Mucosa of descending colon (tissue), 3 donors: Measurements from ENCODE around the gene SNX30. TPM values are rescaled to one million over a fixed set of nuclear protein-coding genes. Genes with fewer than 3 reads are reported as not detected.

Experiments used
- ATAC-seq: fragments of 200-7000 bp; cut with Tn5 transposase; one replicate; pipeline ENCODE4 v1.9.1; 2020; ENCODE audit warnings: mild to moderate bottlenecking, moderate library complexity
- DNase-seq, 3 donors: peaks; one replicate each; pipeline ENCODE4 v3.0.0-alpha.2; 2020
- H3K36me3 ChIP-seq: fragments of 200-600 bp; one replicate; pipeline ENCODE4 v1.8.0; 2021; ENCODE audit warnings: low read depth, mild to moderate bottlenecking
- H3K4me1 ChIP-seq: fragments of 200-600 bp; one replicate; pipeline ENCODE4 v1.8.0; 2021; ENCODE audit warnings: low read depth, mild to moderate bottlenecking
- H3K4me3 ChIP-seq: fragments of 200-600 bp; one replicate; pipeline ENCODE4 v1.8.0; 2021; ENCODE audit warnings: mild to moderate bottlenecking
- H3K9me3 ChIP-seq: fragments of 200-600 bp; one replicate; pipeline ENCODE4 v1.8.0; 2021; ENCODE audit warnings: mild to moderate bottlenecking
- intact Hi-C, 2 donors: fragments of 100-400 bp; cut with DNase I in 1 of 2; cut with micrococcal nuclease in 1 of 2; formaldehyde crosslinking; loops; one replicate each; pipeline versions ENCODE4 v1.11.0 to v1.11.1; 2022; cut with DNase I, micrococcal nuclease
- total RNA-seq, 3 donors: library from RNA; stranded (reverse); fragmentation: NEBNext Ultra II Directional in 2 of 3; extraction: Animal tissue kit (Norgen Biotek cat#: 25700) in 2 of 3; gene quantifications; one replicate each; pipeline versions ENCODE4 v1.2.1 to v1.2.4, GENCODE V29; 2021 to 2023
- TF ChIP-seq, protein P1 (sequence below): fragments of 200-600 bp; IDR thresholded peaks from one replicate; pipeline ENCODE4 v1.8.0; 2022; ENCODE audit warnings: antibody characterized with exemption, mild to moderate bottlenecking
- donor health status: DM: no; HTN: no; CAD: no; lungs with moderate emphysema.
- donor health status: DM: no; HTN: no; CAD: no.
- donor health status: DM: no; HTN: yes; CAD: no.

SNX30 gene
- total RNA-seq, 3 donors from 2014 or later: 19.0 to 38.6 (median 34.8) TPM

DNA sequence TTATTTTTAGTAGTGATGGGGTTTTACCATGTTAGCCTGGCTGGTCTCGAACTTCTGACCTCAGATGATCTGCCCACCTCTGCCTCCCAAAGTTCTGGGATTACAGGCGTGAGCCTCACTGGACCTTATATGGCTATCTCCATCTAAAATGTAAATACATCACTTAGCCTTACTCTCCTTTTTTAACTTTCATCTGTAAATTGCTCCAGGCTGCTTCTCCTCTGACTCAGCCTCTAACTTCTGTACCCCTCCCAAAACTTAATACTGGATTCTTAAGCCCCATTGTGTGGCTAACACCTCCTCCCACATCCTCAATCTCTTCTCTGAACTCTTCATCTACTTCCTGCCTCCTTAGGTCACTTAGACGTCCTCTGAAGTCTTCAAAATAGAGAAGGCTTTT, 4.0 kb downstream of the SNX30 start:
- Histone ChIP-seq H3K4me1 (peaks cover 53% of the 10 kb centered on the region), H3K9me3 (no peaks in the 10 kb centered on the region), H3K4me3 (no peak overlapping the region), H3K36me3 (no peaks in the 10 kb centered on the region)
- TF ChIP-seq, protein P1, sequence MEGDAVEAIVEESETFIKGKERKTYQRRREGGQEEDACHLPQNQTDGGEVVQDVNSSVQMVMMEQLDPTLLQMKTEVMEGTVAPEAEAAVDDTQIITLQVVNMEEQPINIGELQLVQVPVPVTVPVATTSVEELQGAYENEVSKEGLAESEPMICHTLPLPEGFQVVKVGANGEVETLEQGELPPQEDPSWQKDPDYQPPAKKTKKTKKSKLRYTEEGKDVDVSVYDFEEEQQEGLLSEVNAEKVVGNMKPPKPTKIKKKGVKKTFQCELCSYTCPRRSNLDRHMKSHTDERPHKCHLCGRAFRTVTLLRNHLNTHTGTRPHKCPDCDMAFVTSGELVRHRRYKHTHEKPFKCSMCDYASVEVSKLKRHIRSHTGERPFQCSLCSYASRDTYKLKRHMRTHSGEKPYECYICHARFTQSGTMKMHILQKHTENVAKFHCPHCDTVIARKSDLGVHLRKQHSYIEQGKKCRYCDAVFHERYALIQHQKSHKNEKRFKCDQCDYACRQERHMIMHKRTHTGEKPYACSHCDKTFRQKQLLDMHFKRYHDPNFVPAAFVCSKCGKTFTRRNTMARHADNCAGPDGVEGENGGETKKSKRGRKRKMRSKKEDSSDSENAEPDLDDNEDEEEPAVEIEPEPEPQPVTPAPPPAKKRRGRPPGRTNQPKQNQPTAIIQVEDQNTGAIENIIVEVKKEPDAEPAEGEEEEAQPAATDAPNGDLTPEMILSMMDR: no peak
- ATAC-seq (no peak), DNase-seq (no peak)
- intact Hi-C loops: no loop called here

DNA sequence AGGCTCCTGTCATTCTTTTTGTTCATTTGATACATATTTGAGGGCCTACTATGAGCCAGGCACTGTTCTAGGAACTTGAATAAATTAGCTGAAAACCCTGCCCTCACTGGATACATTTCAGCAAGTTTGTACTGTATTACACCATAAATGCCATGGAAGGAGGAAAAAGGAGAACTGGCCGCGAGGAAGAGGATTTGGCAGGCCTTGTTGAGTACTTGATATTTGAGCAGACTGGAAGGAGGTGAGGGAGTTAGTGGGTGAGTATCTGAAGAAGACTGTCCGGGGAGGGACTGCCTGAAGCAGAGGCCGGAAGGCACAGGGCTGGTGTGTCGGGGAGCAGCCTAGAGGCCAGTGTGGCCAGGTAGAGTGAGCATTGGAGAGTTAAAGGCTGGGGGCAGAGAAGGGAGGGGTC, 4.5 kb downstream of the SNX30 start:
- H3K4me3 ChIP-seq: no peak overlapping the region
- intact Hi-C loops: no loop called here
- H3K4me1 ChIP-seq: peaks cover 53% of the 10 kb centered on the region
- H3K9me3 ChIP-seq: no peaks in the 10 kb centered on the region
- H3K36me3 ChIP-seq: no peaks in the 10 kb centered on the region
- DNase-seq (peak in 2 of 3 donors; percentile 42 to 49), ATAC-seq (peak; percentile 3)
- TF ChIP-seq, protein P1: no peak

DNA sequence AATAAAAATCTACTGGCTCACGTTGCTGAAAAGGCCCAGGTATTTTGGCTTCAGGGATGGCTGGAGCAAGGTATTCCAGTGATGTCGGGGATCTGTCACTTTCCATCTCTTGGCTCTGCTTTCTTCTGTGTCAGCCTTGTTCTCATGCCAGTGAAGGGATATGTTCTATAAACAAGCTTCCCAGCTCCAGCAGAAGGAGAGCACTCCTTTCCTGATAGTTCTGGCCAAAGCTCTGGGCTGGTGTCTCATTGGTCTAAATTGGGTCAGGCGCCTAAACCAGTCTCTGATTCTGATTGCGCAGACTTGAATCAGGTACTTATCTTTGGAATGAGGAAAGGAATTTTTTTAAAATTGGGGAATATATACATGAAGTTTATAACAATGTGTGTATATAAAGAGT, 5.1 kb downstream of the SNX30 start:
- DNase-seq (no peak), ATAC-seq (peak; percentile 9)
- TF ChIP-seq, protein P1: no peak
- no peaks in the 10 kb centered on the region for H3K36me3 ChIP-seq
- H3K4me3 ChIP-seq: no peak overlapping the region
- intact Hi-C loops: no loop called here
- H3K9me3 ChIP-seq: no peaks in the 10 kb centered on the region
- peaks cover 53% of the 10 kb centered on the region for H3K4me1 ChIP-seq

DNA sequence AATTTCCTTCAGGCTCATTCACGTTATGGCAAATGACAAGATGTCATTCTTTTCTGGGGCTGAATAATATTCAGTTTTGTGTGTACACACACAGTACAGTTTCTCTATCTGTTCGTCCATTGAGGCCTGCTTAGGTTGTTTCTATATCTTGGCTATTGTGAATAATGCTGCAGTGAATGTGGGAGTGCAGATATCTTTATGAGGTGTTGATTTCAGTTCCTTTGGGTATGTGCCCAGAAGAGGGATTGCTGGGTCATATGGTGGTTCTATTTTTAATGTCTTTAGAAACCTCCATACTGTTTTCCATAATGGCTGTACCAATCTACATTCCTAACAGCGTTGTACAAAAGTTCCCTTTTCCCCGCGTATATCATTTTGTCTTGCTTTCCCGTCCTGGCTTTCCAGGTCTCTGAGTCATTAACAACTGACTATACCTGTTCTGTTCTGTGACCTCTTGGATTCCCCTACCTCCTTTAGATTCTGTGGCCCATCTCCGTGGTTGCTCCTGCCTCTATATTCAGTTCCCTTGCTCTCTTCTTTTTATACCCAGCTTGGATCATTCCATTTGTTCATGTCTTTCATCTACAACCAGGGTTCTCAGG, 6.8 kb downstream of the SNX30 start:
- H3K36me3 ChIP-seq: no peaks in the 10 kb centered on the region
- intact Hi-C loops: no loop called here
- TF ChIP-seq, protein P1: no peak
- DNase-seq (no peak), ATAC-seq (peak; percentile 30)
- no peaks in the 10 kb centered on the region for H3K9me3 ChIP-seq
- H3K4me3 ChIP-seq: no peak overlapping the region
- peaks cover 45% of the 10 kb centered on the region for H3K4me1 ChIP-seq

DNA sequence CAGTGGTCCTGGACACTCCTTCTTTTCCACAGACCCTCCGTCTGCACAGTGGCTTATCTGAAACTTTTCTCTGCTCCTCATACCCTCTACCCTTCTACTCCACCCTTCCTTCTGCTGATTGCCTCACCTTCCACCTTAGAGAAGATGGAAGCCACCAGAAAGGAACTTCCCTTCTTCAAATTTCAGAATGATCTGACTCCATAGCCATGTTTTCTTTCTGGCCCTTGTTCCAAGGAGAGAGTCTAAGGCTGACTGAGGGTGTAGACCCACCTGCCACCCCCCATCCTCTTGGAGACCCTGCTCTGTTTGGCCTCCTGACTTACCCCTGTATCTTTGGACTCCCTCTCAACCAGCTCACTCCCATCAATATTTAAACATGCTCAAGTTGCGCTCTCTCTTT, 7.4 kb downstream of the SNX30 start:
- no peak for ATAC-seq
- no peak overlapping the region for H3K4me3 ChIP-seq
- DNase-seq: no peak
- no peaks in the 10 kb centered on the region for H3K36me3 ChIP-seq
- H3K4me1 ChIP-seq: peaks cover 44% of the 10 kb centered on the region
- intact Hi-C loops: no loop called here
- H3K9me3 ChIP-seq: no peaks in the 10 kb centered on the region
- TF ChIP-seq, protein P1: no peak

DNA sequence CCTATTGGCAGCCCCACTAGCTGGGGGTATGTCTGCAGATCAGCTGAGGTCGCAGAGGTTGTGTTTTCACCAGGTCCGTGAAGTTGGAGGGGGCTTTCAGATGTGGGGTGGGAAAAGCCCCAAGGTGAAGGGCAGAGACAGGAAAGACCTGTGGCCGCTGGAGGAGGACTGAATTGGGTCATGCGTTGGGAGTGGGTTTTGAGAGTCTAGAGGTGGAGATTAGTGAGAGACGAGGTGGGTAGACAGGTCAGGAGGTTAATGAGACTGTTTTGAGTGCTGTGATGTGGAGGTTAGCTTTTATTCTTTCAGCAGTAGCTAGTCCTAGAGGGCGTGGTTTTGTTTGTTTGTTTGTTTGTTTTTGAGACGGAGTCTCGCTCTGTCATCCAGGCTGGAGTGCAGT, 10.3 kb downstream of the SNX30 start:
- Histone ChIP-seq H3K4me3 (no peak overlapping the region), H3K36me3 (no peaks in the 10 kb centered on the region), H3K4me1 (peaks cover 18% of the 10 kb centered on the region), H3K9me3 (no peaks in the 10 kb centered on the region)
- intact Hi-C loops: no loop called here
- TF ChIP-seq, protein P1: no peak
- DNase-seq (no peak), ATAC-seq (no peak)
